ELR (cell line): ENCODE results near the gene OLFM1.
"Not testable (repeated sequence)": the region's sequence is repeated elsewhere in the genome, so short reads cannot be mapped to it uniquely, and the experiment has no call there.

Experiments
- DNase-seq: peaks from one replicate; pipeline ENCODE4 v3.0.0-alpha.2; 2015; ENCODE audit warnings: low read depth

OLFM1 gene

DNA sequence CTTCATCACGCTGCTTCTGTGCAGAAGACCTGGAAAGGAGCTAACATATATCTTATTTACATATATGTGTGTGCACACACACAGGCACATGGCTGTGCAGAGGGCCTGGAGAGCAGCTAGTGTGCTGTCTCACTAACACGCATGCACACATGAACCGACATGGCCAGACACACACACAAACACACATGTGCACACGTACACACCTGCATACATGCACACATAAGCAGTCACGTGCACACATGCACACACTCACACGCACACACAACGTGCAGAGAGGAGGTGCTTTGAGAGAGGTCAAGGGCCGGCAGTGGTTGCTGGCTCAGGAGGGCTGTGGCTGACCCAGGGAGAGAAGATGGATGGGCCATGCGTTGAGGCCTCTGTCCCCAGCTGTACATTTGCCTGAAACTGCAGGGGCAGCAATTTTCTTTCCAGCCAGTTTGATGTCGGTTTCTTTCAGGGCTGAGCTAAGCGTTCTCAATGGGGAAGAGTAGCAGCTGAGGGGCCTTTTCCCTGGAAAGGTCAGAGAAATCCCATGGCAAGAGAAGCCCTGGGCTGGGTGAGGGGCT lies 66.7 kb downstream of the OLFM1 start:
- no peak for DNase-seq

DNA sequence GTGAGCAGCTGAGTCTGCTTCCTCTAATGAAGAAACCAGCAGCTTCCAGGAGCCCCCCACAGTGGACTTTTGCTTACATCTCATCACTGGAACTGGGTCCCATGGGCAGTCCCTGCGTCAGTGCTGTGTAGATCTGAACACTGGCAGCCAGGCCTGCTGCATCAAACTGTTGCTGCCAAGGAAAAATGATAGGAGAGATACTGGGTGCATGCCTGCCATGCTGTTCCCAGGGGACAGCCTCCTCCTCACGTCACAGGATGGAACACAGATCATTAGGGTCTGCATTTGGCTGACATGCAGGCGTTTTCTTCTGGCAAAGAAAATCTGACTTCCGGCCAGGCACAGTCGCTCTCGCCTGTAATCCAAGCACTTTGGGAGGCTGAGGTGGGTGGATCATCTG lies 67.9 kb downstream of the OLFM1 start:
- DNase-seq, result no peak

DNA sequence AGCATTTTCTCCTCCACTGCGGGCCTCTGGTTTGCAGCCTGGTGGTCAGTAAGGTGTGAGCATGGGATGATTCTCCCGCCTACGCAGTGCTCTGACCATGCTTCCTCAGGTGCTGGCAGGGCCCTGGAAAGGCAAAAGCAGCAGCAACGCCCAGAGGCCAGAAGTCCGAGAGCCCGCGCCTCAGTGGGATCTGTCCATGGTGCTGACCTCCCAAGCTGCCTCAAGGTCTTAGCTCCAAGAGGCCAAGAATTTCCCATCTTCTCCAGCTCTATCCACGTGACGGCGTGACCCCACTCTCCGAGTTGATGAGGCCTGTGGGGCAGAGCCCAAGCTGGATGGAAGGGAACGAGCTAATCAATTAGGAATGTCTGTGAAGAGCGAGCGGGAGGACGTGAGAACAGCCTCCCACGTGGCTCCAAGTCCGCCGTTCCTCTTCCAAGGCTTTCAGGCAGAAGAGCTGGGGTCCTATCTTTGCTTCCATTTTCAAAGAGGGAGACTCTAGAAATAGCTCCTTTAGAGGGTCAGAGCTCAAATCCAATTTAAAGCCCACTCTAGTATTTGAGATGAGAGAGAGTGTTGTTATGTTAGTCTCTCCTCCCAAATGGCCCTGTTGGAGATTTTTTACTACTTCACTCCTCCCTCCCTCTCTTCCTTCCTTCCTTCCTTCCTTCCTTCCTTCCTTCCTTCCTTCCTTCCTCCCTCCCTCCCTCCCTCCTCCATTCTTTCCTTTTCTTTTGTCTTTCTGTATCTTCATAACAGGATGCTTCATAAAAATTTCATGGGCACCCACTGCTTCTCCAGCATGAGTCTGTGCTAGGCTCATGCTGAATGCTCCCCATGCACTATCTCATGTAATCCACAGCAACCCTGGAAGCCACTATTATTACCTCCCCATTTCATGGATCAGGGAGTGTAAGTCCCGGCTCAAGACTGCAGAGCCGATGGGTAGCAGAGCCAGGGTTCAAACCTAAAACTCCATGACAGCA lies 69.3 kb downstream of the OLFM1 start:
- peak; percentile 12 for DNase-seq

DNA sequence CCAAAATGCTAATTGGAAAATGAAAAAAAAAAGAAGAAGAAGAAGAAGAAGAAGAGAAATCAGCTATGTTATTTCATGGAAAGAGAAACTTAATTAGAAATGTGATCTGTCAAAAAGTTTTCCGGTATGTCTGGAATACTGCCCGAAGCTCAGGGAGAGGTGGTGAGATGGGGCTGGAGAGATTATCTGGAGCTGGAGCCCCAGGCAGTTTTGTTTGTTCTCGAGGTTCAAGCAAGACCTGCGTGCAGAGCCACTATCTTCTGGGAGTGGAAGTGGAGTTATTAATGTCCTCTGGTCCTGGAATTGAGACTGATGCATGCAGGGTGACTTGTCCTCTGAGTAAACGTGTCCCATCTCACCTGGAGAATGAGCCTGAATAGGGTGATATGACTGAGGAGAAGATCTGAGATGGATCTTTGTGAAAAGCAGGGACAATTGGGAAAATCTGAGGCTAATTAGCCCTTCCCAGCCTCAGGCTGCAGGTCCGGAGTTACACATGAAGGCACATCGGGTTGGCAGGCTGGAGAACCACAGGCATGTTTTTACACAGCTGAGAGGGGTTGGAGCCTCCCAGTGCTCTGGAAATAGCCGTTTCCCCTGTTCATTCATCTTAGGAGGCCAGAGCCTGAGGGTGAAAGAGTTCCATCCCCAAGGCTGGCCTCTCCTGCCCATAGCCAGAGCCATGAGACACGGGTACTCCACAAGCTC lies 70.5 kb downstream of the OLFM1 start:
- no peak for DNase-seq

DNA sequence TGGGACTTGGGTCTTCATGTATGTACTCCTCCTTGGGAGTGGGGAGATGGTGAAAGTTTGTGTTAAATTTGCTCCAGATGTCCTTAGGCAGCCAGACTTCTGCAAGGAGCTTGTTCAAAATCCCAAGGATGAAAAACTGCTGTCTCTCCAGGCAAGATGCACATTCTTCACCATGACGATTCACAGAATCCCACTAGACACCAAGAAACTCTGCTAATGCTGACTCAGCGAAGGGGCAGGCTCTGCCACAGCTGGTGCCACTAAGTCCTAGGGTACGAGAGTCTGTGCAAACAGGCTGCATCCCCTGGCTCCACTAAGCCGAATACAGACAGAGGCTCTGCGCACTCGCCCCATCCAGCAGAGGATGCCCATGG lies 71.1 kb downstream of the OLFM1 start:
- DNase-seq, result no peak

DNA sequence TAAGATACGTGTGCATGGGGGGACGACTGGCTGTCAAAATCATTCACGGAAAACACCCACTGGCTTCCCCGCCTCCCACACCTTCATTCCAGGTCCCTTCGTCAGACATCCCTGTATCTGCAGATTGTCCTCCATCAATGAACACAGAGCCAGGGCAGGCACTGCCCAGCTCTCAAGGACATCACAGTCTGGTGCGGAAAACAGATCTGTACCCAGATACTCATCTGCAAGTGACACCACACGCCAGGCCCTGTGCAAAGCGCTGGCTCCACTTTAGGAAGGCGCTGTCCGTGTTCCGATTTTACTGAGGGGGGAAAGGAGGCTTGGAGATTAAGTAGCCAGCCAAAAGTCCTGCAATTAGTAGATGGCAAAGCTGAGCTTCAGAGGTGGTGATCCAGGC lies 72.3 kb downstream of the OLFM1 start:
- DNase-seq, result no peak

DNA sequence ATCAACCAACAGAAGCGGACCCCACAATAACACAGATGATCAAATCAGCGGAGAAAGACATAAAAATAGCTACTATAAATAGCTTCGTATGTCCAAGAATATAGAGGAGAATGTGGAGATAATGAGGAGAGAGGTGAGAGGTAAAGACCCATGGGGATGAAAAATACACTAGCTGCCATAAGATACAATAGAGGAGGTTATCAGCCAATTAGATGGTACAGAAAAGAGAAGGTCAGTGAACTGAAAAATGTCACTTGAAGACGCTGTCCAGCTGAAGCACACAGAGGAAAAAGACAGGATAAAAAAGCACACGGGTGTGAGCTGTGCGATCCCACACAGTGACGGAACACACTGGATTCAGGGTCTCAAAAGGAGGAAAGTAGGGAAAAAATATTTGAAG lies 73.4 kb downstream of the OLFM1 start:
- DNase-seq, result no peak

DNA sequence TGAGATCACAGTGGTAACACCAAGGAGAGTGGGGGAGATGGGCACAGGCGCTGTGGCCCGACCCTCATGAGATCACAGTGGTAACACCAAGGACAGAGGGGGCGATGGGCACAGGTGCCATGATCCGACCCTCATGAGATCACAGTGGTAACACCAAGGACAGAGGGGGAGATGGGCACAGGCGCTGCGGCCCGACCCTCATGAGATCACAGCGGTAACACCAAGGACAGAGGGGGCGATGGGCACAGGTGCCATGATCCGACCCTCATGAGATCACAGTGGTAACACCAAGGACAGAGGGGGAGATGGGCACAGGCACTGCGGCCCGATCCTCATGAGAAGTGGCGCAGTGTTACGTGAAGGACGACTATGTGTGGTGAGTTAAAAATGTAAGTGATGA lies 75.1 kb downstream of the OLFM1 start:
- not testable (repeated sequence) for DNase-seq

DNA sequence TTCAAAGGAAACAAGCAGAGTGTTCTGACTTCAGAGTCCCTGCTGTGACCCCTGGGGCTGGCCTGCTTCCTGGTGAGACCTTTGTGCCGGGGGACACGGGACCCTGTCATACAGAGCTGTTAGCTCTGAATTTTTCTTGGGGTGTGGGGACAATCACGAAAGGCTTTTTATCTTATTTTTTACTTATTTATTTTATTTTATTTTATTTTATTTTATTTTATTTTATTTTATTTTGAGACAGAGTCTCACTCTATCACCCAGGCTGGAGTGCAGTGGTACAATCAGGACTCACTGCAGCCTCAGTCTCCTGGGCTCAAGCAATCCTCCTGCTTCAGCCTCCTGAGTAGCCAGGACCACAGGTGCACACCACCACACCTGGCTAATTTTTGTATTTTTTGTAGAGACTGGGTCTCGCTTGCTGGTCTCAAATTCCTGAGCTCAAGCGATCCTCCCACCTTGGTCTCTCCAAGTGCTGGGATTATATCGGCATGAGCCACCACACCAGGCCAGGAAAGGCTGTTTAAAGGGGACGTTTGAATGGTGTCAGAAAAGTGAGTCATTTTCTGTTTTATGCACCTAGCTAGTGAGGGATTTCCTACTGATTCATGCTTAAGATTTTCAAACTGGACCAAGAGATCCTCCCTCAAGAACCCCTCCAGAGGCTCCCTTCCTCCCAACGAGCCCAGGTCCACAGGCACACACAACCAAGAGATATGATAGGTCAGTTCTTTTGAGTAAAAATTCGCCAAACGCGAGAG lies 75.7 kb downstream of the OLFM1 start:
- no peak for DNase-seq

DNA sequence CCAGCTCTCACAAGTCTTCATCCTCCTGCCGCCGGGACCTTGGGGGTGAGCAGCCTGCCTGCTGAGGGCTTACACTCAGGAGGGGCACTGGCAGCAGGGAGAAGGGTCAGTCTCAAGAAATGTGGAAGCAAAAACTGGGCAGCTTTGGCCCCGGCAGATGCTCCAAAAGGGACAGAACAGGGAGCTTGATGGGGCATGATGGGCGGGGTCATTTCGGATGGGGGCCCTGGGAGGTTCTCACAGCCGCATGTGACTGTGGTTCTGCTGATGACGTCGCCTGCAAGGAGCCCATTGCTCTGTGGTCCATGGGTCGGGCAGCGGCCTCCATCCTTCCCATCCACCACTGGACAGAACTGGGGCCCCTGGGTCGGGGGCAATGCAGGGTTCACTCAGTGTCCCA lies 76.6 kb downstream of the OLFM1 start:
- DNase-seq, result no peak

DNA sequence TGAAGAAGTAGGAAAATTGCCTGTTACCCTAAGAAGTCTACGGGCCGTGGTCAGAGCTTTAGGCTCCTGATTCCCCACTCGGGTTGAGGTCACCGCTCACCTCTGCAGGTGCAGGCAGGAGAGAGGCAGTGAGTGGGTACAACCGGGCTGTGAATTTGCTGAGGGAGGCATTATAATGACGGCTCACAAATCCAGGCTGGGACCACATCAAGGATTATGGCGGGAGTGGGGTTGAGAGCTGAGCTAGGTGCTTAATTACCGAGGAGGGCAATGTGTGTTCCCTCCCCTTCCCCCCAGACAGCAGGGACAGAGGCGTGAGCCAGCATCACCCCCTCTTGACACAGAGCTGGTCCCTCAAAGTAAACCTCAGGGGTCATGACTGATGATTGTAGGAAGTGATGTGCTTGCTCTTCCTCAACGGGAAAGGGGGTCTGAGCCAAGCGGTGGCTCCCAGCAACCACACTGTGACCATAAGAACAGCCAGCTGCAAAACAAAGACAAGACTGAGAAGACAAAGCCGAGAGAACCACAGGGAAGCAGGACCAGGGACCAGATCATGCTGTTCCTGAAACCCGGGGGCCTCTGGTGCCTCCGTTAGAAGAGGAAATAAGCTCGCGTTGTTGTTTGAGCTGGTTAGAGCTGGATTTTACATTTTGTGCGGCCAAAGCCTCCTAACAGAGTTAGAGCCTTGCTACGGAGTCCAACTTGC lies 77.7 kb downstream of the OLFM1 start:
- DNase-seq, result no peak

DNA sequence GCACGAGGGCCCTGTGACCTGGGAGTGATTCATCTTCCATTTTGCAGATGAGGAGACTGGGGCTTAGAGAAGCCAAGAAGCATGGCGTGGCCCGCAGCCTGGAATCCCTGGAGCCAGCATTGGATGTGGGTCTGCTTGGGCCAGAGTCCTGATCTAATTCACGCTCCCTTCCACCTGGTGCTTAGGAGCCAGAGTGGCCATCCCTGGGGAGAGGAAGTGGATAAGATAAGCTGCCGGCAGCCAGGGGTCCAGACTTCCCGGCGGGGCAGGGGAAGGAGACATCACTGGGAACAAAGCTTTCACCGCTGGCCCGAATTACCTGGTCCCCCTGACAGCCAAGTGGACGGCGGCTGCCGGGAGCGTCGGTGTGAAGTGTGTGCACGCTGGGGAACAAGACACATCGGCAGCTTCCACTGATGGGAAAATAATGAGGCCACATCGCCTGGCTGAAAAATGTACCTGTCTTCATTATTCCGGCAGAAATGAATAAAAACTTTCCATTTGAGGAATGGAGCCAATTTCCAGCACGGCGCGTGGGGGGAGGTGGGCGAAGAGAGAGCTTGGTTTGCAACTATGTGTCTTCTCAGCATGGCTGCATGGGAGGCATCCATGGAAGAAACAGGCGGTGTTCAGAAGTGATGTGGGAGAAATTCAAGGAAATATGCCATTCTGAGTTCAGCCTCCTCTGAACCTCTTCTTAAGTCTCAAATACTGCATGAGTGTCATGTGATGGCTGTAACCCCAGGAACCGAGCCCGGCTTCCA lies 78.5 kb downstream of the OLFM1 start:
- no peak for DNase-seq

DNA sequence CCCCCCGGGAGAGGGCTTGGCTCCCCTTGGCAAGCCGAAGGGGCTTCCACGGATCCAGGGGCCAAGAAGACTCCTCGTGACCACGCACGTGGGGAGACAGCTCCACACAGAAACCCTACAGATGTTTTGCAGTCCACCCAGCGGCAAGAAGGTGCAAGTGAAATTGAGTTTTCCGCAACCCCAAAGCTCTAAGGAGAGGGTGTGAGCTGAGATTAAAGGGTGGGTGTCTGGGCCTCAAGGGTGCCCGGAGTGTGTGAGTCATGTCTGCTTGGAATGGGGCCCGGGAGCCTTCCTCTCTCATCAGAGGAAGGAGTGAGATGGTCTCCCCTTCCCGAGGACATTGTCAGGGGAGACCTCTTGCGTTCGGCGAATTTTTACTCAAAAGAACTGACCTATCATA lies 79.1 kb downstream of the OLFM1 start:
- no peak for DNase-seq

DNA sequence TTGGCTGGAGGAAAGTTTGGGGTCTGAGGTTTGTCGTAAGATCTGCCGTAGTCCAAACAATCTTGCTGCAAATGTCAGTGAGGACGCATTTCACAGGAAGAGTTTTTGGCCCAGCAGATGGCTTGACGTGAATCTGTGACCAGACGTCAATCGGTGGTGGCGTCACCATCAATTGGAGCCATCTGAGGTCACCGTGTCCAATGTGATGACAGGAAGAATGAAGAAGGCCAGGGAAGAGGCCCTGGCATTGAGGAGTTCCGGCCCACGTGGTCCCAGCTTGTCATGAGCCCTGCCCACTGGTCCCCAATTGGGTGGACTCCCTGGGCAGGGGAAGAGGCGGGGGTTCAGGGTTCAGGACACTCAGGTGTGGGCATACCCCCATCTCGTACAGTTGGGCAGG lies 79.9 kb downstream of the OLFM1 start:
- DNase-seq, result no peak

DNA sequence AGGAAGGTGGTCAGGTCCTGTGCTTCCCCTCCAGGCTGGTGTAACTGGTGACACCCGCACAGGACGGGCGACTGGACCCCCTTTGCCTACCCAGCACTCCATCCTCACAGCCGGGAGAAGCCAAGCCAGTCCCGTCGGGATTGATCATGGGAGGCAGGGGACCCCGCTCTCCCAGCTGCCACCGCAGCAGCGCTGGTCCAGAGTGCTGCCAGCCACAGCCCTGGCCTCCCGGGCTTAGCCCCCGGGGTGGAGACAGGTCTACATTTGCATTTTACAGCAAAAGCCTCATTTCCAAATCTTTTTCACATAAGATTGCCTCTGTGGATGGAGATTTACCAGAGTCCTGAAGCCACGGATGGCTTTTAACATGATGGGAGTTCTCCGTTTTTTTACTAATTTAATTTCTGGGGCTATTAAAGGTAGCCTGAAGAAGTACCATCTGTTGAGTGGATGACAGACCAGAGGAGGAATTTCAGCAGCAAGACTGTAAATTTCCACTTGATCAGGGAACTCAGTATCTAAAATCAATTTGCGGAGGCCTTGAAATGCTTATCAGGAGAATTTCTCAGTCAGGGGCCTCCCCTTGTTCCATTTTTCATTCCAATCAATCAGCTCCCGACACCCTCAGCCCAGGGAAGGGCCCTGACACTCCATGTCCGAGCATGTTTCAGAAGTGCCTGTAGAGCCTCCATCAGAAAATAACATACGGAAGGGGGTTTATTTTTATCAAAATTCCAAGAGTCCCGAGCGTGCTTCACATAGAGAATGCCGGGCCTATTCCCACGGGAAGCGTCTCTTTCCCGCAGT lies 80.6 kb downstream of the OLFM1 start:
- DNase-seq, result no peak

DNA sequence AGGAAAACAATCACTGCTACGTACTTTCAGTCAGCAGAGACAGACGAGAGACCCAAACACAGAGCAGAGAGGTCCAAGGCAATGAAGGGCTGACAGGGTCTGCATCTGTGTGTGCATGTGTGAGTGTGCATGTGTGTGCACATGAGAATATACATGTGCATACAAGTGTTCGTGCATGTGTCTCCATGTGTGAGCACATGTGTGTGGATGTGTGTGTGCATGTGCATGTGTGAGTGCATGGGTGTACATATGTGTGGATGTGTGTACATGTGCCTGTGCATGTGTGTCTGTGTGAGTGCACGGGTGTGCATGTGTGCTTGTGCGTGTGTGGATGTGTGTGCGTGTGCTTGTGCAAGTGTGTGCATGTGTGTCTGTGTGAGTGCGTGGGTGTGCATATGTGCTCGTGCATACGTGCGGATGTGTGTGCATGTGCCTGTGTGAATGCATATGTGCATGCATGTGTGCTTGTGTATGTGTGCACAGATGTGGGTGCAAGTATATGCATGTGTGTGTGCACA lies 82.3 kb downstream of the OLFM1 start:
- DNase-seq, result no peak

DNA sequence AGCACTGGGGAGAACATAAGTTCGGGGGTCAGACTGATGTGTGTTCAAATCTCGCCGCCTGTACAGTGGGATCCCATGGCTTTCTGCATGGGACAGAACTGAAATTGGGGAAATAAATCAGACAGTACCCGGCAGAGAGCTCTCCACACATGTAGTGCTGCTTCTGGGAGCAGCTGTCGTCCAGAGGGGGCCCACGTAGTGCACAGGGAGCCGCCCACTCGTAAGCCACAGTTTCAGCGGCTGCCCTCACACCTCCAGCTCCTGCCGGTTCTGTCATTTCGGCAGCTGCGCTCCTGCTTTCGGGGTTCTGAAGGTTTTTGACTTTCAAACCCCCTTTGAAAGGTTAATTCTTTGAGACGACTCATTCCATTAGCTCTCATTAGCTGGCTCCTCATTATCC lies 83.1 kb downstream of the OLFM1 start:
- DNase-seq, result no peak
